HepG2 (cell line): ENCODE measurements around the gene HSPA1B. TPM values are rescaled to one million over a fixed set of nuclear protein-coding genes. Genes with fewer than 3 reads are reported as not detected.

Experiments
- ARID5B ChIP-seq: IDR thresholded peaks from 2 replicates; pipeline ENCODE4 v1.4.0; 2020; ENCODE audit warnings: mild to moderate bottlenecking, missing genetic modification reagents
- ETV5 ChIP-seq: IDR thresholded peaks from 2 replicates; pipeline ENCODE4 v1.6.1; 2018; ENCODE audit warnings: missing biosample characterization, missing genetic modification reagents, inconsistent platforms, borderline replicate concordance
- FOXA3 ChIP-seq: IDR thresholded peaks from 2 replicates; pipeline ENCODE4 v1.6.1; 2016; ENCODE audit warnings: missing genetic modification reagents, missing compliant biosample characterization
- FOXP4 ChIP-seq: sonication (generic); formaldehyde crosslinking; IDR thresholded peaks from 2 replicates; pipeline ENCODE4 v1.4.0; 2020; ENCODE audit warnings: missing genetic modification reagents
- GATAD2A ChIP-seq: IDR thresholded peaks from 2 replicates; pipeline ENCODE4 v1.6.1; 2016
- HDAC1 ChIP-seq: sonication (generic); formaldehyde crosslinking; IDR thresholded peaks from 2 replicates; pipeline ENCODE4 v1.5.1; 2020; ENCODE audit warnings: mild to moderate bottlenecking, missing genetic modification reagents
- HIVEP1 ChIP-seq: sonication (generic); formaldehyde crosslinking; IDR thresholded peaks from 2 replicates; pipeline ENCODE4 v1.4.0; 2020; ENCODE audit warnings: mild to moderate bottlenecking, missing genetic modification reagents
- HNRNPK ChIP-seq: fragments of 200-400 bp; formaldehyde crosslinking; IDR thresholded peaks from 2 replicates; pipeline ENCODE4 v1.6.1; 2018; ENCODE audit warnings: low read length, low read depth, moderate library complexity, mild to moderate bottlenecking; ENCODE audit not compliant: poor library complexity, severe bottlenecking
- HOXA5 ChIP-seq: sonication (generic); formaldehyde crosslinking; IDR thresholded peaks from 2 replicates; pipeline ENCODE4 v1.4.0; 2020; ENCODE audit warnings: missing genetic modification reagents
- KAT7 ChIP-seq: IDR thresholded peaks from 2 replicates; pipeline ENCODE4 v1.6.1; 2018; ENCODE audit warnings: borderline replicate concordance, missing compliant biosample characterization
- NPAS2 ChIP-seq: sonication (generic); formaldehyde crosslinking; IDR thresholded peaks from 2 replicates; pipeline ENCODE4 v1.8.0; 2022; ENCODE audit warnings: mild to moderate bottlenecking, missing genetic modification reagents, borderline replicate concordance
- ONECUT2 ChIP-seq: sonication (generic); formaldehyde crosslinking; IDR thresholded peaks from 2 replicates; pipeline ENCODE4 v1.4.0; 2020; ENCODE audit warnings: missing genetic modification reagents
- POLR2AphosphoS5 ChIP-seq: IDR thresholded peaks from 2 replicates; pipeline ENCODE4 v1.6.1; 2012; ENCODE audit warnings: low read depth, low read length
- RARA ChIP-seq: IDR thresholded peaks from 2 replicates; pipeline ENCODE4 v1.6.1; 2016; ENCODE audit warnings: missing genetic modification reagents, missing compliant biosample characterization
- SATB2 ChIP-seq: sonication (generic); formaldehyde crosslinking; IDR thresholded peaks from 2 replicates; pipeline ENCODE4 v1.5.0; 2020; ENCODE audit warnings: missing genetic modification reagents
- TFDP1 ChIP-seq: IDR thresholded peaks from 2 replicates; pipeline ENCODE4 v1.6.1; 2016; ENCODE audit warnings: missing compliant biosample characterization, missing genetic modification reagents, borderline replicate concordance
- YEATS4 ChIP-seq: sonication (generic); formaldehyde crosslinking; IDR thresholded peaks from 2 replicates; pipeline ENCODE4 v1.4.0; 2020; ENCODE audit warnings: missing genetic modification reagents, borderline replicate concordance
- YY1 ChIP-seq: IDR thresholded peaks from 2 replicates; pipeline ENCODE4 v1.6.1; 2011; ENCODE audit warnings: low read length, low read depth, moderate library complexity, mild to moderate bottlenecking; ENCODE audit not compliant: insufficient read depth, insufficient replicate concordance
- ZBTB26 ChIP-seq: IDR thresholded peaks from 2 replicates; pipeline ENCODE4 v1.6.1; 2016; ENCODE audit warnings: missing compliant biosample characterization, missing genetic modification reagents, borderline replicate concordance
- ZMAT5 ChIP-seq: sonication (generic); formaldehyde crosslinking; IDR thresholded peaks from 2 replicates; pipeline ENCODE4 v1.5.0; 2020; ENCODE audit warnings: mild to moderate bottlenecking, low read depth, missing genetic modification reagents, borderline replicate concordance
- ZNF33B ChIP-seq: sonication (generic); formaldehyde crosslinking; IDR thresholded peaks from 2 replicates; pipeline ENCODE4 v1.5.1; 2020; ENCODE audit warnings: mild to moderate bottlenecking, missing genetic modification reagents
- polyA plus RNA-seq, 8 experiments: library from polyadenylated mRNA; depleted of rRNA in 3 of 8; stranded (reverse) in 7 of 8; unstranded in 1 of 8; fragments of >200 nt; fragmentation: Illumina TruSeq in 4 of 8; extraction: Trizol in 4 of 8; gene quantifications; 2 replicates each; pipeline versions ENCODE4 v1.2.1 to v1.2.3, GENCODE V29; 2011 to 2016; ENCODE audit warnings: low read depth in 4 of 8, missing spikeins in 1 of 8, mixed read lengths in 1 of 8; ENCODE audit not compliant: insufficient read depth in 1 of 8
- total RNA-seq, 5 experiments: library from RNA; depleted of rRNA; stranded (reverse); fragments of >200 nt; fragmentation: Illumina TruSeq; extraction: Trizol; gene quantifications; 2 replicates each; pipeline ENCODE4 v1.2.3, GENCODE V29; 2016; ENCODE audit warnings: low read depth in 1 of 5
- TF ChIP-seq, protein P1 (sequence below): IDR thresholded peaks from 2 replicates; pipeline ENCODE4 v1.6.1; 2016; ENCODE audit warnings: mild to moderate bottlenecking, missing biosample characterization, missing genetic modification reagents

Gene HSPA1B
- total and polyA plus RNA-seq, 2 of the 13 experiments (the other 11 are each of a cell fraction or from before 2014, with no cell fraction given) = 26.0 to 186 TPM

DNA sequence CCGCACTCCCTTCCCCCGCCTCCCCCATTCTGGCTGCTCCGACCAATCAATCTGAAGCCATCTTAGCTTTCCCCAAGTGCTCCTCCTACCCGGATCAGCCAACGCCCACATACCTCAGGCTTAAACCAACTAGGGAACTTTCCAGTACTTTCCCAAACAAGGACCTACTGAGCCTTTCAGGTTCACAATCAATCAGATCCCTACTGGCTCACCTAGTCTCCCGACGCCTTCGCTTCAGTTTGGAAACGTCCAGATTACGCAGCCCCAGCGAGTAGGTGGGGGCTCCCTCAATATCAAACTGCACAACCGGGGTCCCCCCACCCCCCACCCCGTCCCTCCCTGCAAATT, 12.9 kb upstream of the HSPA1B start (continued):
- TF ChIP-seq YEATS4 (CRISPR knock-in tag) (peak; percentile 40), YY1 (peak; percentile 56), RARA (peak; percentile 11; the same call in 1 of the 2 replicates), KAT7 (0 out of 2 replicates have a peak, but pooled peaks have one; percentile 10), HDAC1 (CRISPR knock-in tag) (peak; percentile 43; the same call in 1 of the 2 replicates), HNRNPK (peak; percentile 67), SATB2 (CRISPR knock-in tag) (no peak), ZNF33B (CRISPR knock-in tag) (no peak), ARID5B (0 out of 2 replicates have a peak, but pooled peaks have one; percentile 6), ZBTB26 (peak; percentile 33; the same call in 1 of the 2 replicates), ZMAT5 (CRISPR knock-in tag) (no peak), TFDP1 (CRISPR knock-in tag) (peak; percentile 18; the same call in 1 of the 2 replicates), HIVEP1 (CRISPR knock-in tag) (no peak), NPAS2 (CRISPR knock-in tag) (no peak), ETV5 (CRISPR knock-in tag) (peak; percentile 10; the same call in 1 of the 2 replicates), HOXA5 (CRISPR knock-in tag) (0 out of 2 replicates have a peak, but pooled peaks have one; percentile 13), GATAD2A (0 out of 2 replicates have a peak, but pooled peaks have one; percentile 12), ONECUT2 (CRISPR knock-in tag) (peak; percentile 35), POLR2AphosphoS5 (peak; percentile 58), FOXP4 (0 out of 2 replicates have a peak, but pooled peaks have one; percentile 12), FOXA3 (CRISPR knock-in tag) (peak; percentile 37)
- TF ChIP-seq, protein P1, sequence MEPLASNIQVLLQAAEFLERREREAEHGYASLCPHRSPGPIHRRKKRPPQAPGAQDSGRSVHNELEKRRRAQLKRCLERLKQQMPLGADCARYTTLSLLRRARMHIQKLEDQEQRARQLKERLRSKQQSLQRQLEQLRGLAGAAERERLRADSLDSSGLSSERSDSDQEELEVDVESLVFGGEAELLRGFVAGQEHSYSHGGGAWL (CRISPR knock-in tag) = 0 out of 2 replicates have a peak, but pooled peaks have one; percentile 28
